GM12891 (cell line): Measurements from ENCODE around the gene RRM2.

Source experiments
- PAX5 ChIP-seq: IDR thresholded peaks from 2 replicates; pipeline ENCODE4 v1.6.1; 2011; ENCODE audit warnings: low read length, moderate library complexity, mild to moderate bottlenecking; ENCODE audit not compliant: insufficient read depth, severe bottlenecking
- POLR2A ChIP-seq: IDR thresholded peaks from 2 replicates; pipeline ENCODE4 v1.6.1; 2011; ENCODE audit warnings: low read depth, low read length, control low read depth
- POLR2AphosphoS5 ChIP-seq: IDR thresholded peaks from 2 replicates; pipeline ENCODE4 v1.6.1; 2011; ENCODE audit warnings: low read depth, low read length, control low read depth
- TAF1 ChIP-seq: IDR thresholded peaks from 2 replicates; pipeline ENCODE4 v1.6.1; 2011; ENCODE audit warnings: low read depth, low read length, control low read depth

GRCh38 chr2:10103179-10103578 lies 19.4 kb upstream of the RRM2 start:
- no peak for TF ChIP-seq POLR2AphosphoS5
- TF ChIP-seq POLR2A = no peak
- no peak for TF ChIP-seq TAF1
- no peak for TF ChIP-seq PAX5
